AG09309 (cell line): ENCODE results near the gene RALGPS2.

Experiments
- DNase-seq: peaks from one replicate; pipeline ENCODE4 v3.0.0-alpha.2; 2010; ENCODE audit warnings: low read depth
- H3K4me3 ChIP-seq: 2 replicates; pipeline ENCODE4 v1.5.1; 2011; ENCODE audit warnings: mild to moderate bottlenecking, low read depth, low read length, moderate library complexity; ENCODE audit not compliant: control insufficient read depth
- CTCF ChIP-seq: IDR thresholded peaks from 2 replicates; pipeline ENCODE4 v1.5.1; 2011; ENCODE audit warnings: mild to moderate bottlenecking, low read depth, low read length, inconsistent platforms; ENCODE audit not compliant: insufficient read depth, control insufficient read depth; ENCODE audit errors: missing control alignments

RALGPS2 gene

GRCh38 chr1:178871551-178872320 lies 146.7 kb downstream of the RALGPS2 start:
- DNase-seq = no peak
- no peak overlapping the region for H3K4me3 ChIP-seq
- no peak for TF ChIP-seq CTCF

- no peak for TF ChIP-seq CTCF
- no peak overlapping the region for H3K4me3 ChIP-seq
- DNase-seq = no peak
Observed at GRCh38 chr1:178874966-178875365, 149.9 kb downstream of the RALGPS2 start.

- TF ChIP-seq CTCF = no peak
- no peak for DNase-seq
- H3K4me3 ChIP-seq = no peak overlapping the region
Observed at GRCh38 chr1:178875936-178876335, 150.9 kb downstream of the RALGPS2 start.

- DNase-seq = no peak
- no peak for TF ChIP-seq CTCF
- no peak overlapping the region for H3K4me3 ChIP-seq
Observed at GRCh38 chr1:178877896-178878295, 152.9 kb downstream of the RALGPS2 start.

- no peak for TF ChIP-seq CTCF
- DNase-seq = no peak
- no peak overlapping the region for H3K4me3 ChIP-seq
Observed at GRCh38 chr1:178881950-178882349, 156.9 kb downstream of the RALGPS2 start.

GRCh38 chr1:178885869-178886268 lies 160.8 kb downstream of the RALGPS2 start:
- no peak for DNase-seq
- H3K4me3 ChIP-seq = no peak overlapping the region
- no peak for TF ChIP-seq CTCF
